ENCODE results near the gene TIMP2. TPM values are rescaled to one million over a fixed set of nuclear protein-coding genes. Genes with fewer than 3 reads are reported as not detected.

The TIMP2 gene
- total and polyA plus RNA-seq, 2 of the 4 experiments (the other 2 are of a cell fraction) = 43.9 to 416 TPM

- H2BK5ac ChIP-seq (ENCODE audit: low read depth, low read length, poor library complexity, severe bottlenecking) = peak overlapping the region; percentile 82
- no peak; the same call in 1 of the 2 replicates for ATAC-seq (ENCODE audit: low read depth)
- peak overlapping the region; percentile 70 for H2AFZ ChIP-seq (replicated peaks; ENCODE audit: low read length, poor library complexity)
- H3K23ac ChIP-seq (ENCODE audit: low read depth, low read length) = peak overlapping the region; percentile 89; the same call in 1 of the 2 replicates
- H3K14ac ChIP-seq (replicated peaks; ENCODE audit: low read depth, low read length) = peak overlapping the region; percentile 91
- in situ Hi-C loops (cut with MboI; ENCODE audit: low sequenced_read_pairs) = no loop called here
- H2BK20ac ChIP-seq (ENCODE audit: low read depth, low read length) = peak overlapping the region; percentile 80
- peak; percentile 47 for DNase-seq
- peak overlapping the region; percentile 55 for H3K27ac ChIP-seq (ENCODE audit: insufficient read depth, low read length)
- peak overlapping the region; percentile 97 for H2AK9ac ChIP-seq (replicated peaks; ENCODE audit: low read depth, low read length, poor library complexity)
- no peak overlapping the region for H3K4me2 ChIP-seq (ENCODE audit: low read depth, low read length)
- peak overlapping the region; percentile 59; the same call in 1 of the 2 replicates for H3K56ac ChIP-seq (ENCODE audit: extremely low read depth, insufficient read depth, low read length)
- H3K36me3 ChIP-seq (ENCODE audit: control insufficient read depth, insufficient read depth, low read length) = peaks cover 30% of the 10 kb centered on the region
- no TSS peak for BruUV-seq (replicated peaks)
- peak overlapping the region in 1 of 2 experiments; percentile 81; a peak in 1 of 4 replicates for H4K8ac ChIP-seq (ENCODE audit: low read depth in 2 of 2, low read length in 2 of 2)
- H4K20me1 ChIP-seq (ENCODE audit: insufficient read depth, low read length) = peaks cover 41% of the 10 kb centered on the region
- ChIA-PET POLR2A (ENCODE audit: unreplicated experiment) (no interaction called here), CTCF (no interaction called here)
- 42% methylated on average over 1 of the region's 9 CpGs; no CpG with 5 or more reads in 1 of the 2 experiments for WGBS, 2 experiments (ENCODE audit: extremely low coverage in 2 of 2, insufficient read length in 1 of 2)
- H3K18ac ChIP-seq (ENCODE audit: low read depth, low read length) = peak overlapping the region; percentile 61
- H3K9me3 ChIP-seq (ENCODE audit: control insufficient read depth, insufficient read depth, low read length) = no peaks in the 10 kb centered on the region
- dilution Hi-C loops (cut with HindIII; ENCODE audit: low sequenced_read_pairs, unreplicated experiment) = no loop called here
- intact Hi-C loops (cut with micrococcal nuclease) = no loop called here
- peak overlapping the region; percentile 90 for H2AK5ac ChIP-seq (ENCODE audit: low read depth, low read length)
- peak overlapping the region; percentile 84 for H4K91ac ChIP-seq (ENCODE audit: insufficient read depth, low read depth, low read length)
- H2BK15ac ChIP-seq (ENCODE audit: low read depth, low read length) = peak overlapping the region; percentile 46; the same call in 1 of the 3 replicates
- peaks cover 35 to 84% of the 10 kb centered on the region in 2 experiments for H3K79me1 ChIP-seq (ENCODE audit: low read depth in 1 of 2, low read length in 2 of 2)
- H3K4me3 ChIP-seq (ENCODE audit: insufficient read depth, low read depth, low read length) = no peak overlapping the region
- H3K9me1 ChIP-seq (ENCODE audit: insufficient read depth, low read length) = peaks cover 49% of the 10 kb centered on the region
- H3K9ac ChIP-seq (ENCODE audit: low read depth, low read length) = no peak overlapping the region; the same call in 1 of the 2 replicates
- H2BK120ac ChIP-seq (ENCODE audit: low read depth, low read length) = peak overlapping the region; percentile 59
- TF ChIP-seq RCOR1 (IDR thresholded peaks at IDR 0.05; ENCODE audit: insufficient replicate concordance, low read length) (no peak), ELK1 (IDR thresholded peaks at IDR 0.05; ENCODE audit: borderline replicate concordance, low read depth, low read length) (no peak), POLR2A (IDR thresholded peaks at IDR 0.05; ENCODE audit: low read depth, low read length) (no peak), CEBPB (IDR thresholded peaks at IDR 0.05; ENCODE audit: low read depth, low read length) (no peak), RFX5 (IDR thresholded peaks at IDR 0.05; ENCODE audit: low read depth, low read length) (no peak), NFE2L2 (IDR thresholded peaks at IDR 0.05; ENCODE audit: low read depth, low read length) (no peak), MAZ (IDR thresholded peaks at IDR 0.05; ENCODE audit: borderline replicate concordance, low read depth, low read length) (no peak), CHD1 (IDR thresholded peaks at IDR 0.05; ENCODE audit: low read depth, low read length) (no peak), FOS (IDR thresholded peaks at IDR 0.05; ENCODE audit: low read depth, low read length) (no peak), CTCF (conservative IDR thresholded peaks at IDR 0.05; ENCODE audit: low read depth, low read length) (no peak), BHLHE40 (IDR thresholded peaks at IDR 0.05; ENCODE audit: low read depth, low read length) (no peak), RAD21 (IDR thresholded peaks at IDR 0.05; ENCODE audit: low read length) (no peak), MXI1 (IDR thresholded peaks at IDR 0.05; ENCODE audit: borderline replicate concordance, low read depth, low read length) (no peak), SMC3 (IDR thresholded peaks at IDR 0.05; ENCODE audit: low read depth, low read length) (no peak)
- TF ChIP-seq, protein P1, sequence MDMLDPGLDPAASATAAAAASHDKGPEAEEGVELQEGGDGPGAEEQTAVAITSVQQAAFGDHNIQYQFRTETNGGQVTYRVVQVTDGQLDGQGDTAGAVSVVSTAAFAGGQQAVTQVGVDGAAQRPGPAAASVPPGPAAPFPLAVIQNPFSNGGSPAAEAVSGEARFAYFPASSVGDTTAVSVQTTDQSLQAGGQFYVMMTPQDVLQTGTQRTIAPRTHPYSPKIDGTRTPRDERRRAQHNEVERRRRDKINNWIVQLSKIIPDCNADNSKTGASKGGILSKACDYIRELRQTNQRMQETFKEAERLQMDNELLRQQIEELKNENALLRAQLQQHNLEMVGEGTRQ (IDR thresholded peaks at IDR 0.05; ENCODE audit: low read depth, low read length) = no peak
- peak overlapping the region; percentile 85; the same call in 1 of the 2 replicates for H4K5ac ChIP-seq (ENCODE audit: low read depth, low read length)
- H3K4ac ChIP-seq (ENCODE audit: low read depth, low read length) = peak overlapping the region; percentile 83
- no peaks in the 10 kb centered on the region for H3K27me3 ChIP-seq (ENCODE audit: control insufficient read depth, insufficient read depth, low read length)
- H3K4me1 ChIP-seq (ENCODE audit: control insufficient read depth, insufficient read depth, low read length) = peaks cover 40% of the 10 kb centered on the region
Measured at GRCh38 chr17:78875363-78876093, 49.7 kb downstream of the TIMP2 start.
